Measurements from ENCODE around the gene OLFM1.

GRCh38 chr9:135085830-135086546 is 1.5 kb upstream of the OLFM1 start:
- TF ChIP-seq EZH2 (IDR thresholded peaks at IDR 0.05) = no peak
- TF ChIP-seq POLR2AphosphoS5 (IDR thresholded peaks at IDR 0.05; ENCODE audit: borderline replicate concordance, low read depth, low read length) = no peak; the same call in 1 of the 2 replicates
- no peak for TF ChIP-seq FOXP2 (optimal IDR thresholded peaks at IDR 0.05; ENCODE audit: control extremely low read depth, extremely low read length, insufficient read depth)

All from SK-N-MC (cell line).